IMR-90 (cell line): ENCODE data around the gene MAP3K5.

Source experiments
- BHLHE40 ChIP-seq: fragments of 150-350 bp; IDR thresholded peaks from 2 replicates; pipeline ENCODE4 v1.6.1; 2016; ENCODE audit warnings: mild to moderate bottlenecking, low read depth, low read length
- RAD21 ChIP-seq: IDR thresholded peaks from 2 replicates; pipeline ENCODE4 v1.6.1; 2012; ENCODE audit warnings: low read length, improper control_type of control experiment
- SMC3 ChIP-seq: fragments of 150-350 bp; IDR thresholded peaks from 2 replicates; pipeline ENCODE4 v1.6.1; 2016; ENCODE audit warnings: low read depth, mild to moderate bottlenecking, antibody characterized with exemption, low read length, moderate library complexity
- TF ChIP-seq, protein P1 (sequence below): conservative IDR thresholded peaks from 2 replicates; pipeline ENCODE4 v1.5.1; 2012; ENCODE audit warnings: mild to moderate bottlenecking, low read depth, low read length, improper control_type of control experiment
- TF ChIP-seq, protein P2 (sequence below): fragments of 150-350 bp; IDR thresholded peaks from 2 replicates; pipeline ENCODE4 v1.6.1; 2017; ENCODE audit warnings: mild to moderate bottlenecking, antibody characterized with exemption, low read length, low read depth

GRCh38 chr6:136614994-136615393 is 177.3 kb downstream of the MAP3K5 start:
- no peak for TF ChIP-seq RAD21
- TF ChIP-seq, protein P1, sequence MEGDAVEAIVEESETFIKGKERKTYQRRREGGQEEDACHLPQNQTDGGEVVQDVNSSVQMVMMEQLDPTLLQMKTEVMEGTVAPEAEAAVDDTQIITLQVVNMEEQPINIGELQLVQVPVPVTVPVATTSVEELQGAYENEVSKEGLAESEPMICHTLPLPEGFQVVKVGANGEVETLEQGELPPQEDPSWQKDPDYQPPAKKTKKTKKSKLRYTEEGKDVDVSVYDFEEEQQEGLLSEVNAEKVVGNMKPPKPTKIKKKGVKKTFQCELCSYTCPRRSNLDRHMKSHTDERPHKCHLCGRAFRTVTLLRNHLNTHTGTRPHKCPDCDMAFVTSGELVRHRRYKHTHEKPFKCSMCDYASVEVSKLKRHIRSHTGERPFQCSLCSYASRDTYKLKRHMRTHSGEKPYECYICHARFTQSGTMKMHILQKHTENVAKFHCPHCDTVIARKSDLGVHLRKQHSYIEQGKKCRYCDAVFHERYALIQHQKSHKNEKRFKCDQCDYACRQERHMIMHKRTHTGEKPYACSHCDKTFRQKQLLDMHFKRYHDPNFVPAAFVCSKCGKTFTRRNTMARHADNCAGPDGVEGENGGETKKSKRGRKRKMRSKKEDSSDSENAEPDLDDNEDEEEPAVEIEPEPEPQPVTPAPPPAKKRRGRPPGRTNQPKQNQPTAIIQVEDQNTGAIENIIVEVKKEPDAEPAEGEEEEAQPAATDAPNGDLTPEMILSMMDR, result no peak
- TF ChIP-seq SMC3, result no peak
- TF ChIP-seq, protein P2, sequence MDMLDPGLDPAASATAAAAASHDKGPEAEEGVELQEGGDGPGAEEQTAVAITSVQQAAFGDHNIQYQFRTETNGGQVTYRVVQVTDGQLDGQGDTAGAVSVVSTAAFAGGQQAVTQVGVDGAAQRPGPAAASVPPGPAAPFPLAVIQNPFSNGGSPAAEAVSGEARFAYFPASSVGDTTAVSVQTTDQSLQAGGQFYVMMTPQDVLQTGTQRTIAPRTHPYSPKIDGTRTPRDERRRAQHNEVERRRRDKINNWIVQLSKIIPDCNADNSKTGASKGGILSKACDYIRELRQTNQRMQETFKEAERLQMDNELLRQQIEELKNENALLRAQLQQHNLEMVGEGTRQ, result no peak
- no peak for TF ChIP-seq BHLHE40
